SK-N-SH (cell line): Measurements from ENCODE around the gene ITLN1.

Source experiments
- EP300 ChIP-seq, 2 experiments: IDR thresholded peaks; 2 replicates each; pipeline versions ENCODE4 v1.4.0 to v1.6.1; 2012; ENCODE audit warnings: borderline replicate concordance in 1 of 2, low read depth in 1 of 2, low read length in 1 of 2
- EZH2phosphoT487 ChIP-seq: fragments of 200-600 bp; sonication (generic); IDR thresholded peaks from 2 replicates; pipeline ENCODE4 v1.6.1; 2017; ENCODE audit warnings: low read depth, mixed run types, mild to moderate bottlenecking, antibody characterized with exemption, moderate library complexity, borderline replicate concordance
- FOSL2 ChIP-seq: IDR thresholded peaks from 2 replicates; pipeline ENCODE4 v1.4.0; 2012; ENCODE audit warnings: low read depth, mild to moderate bottlenecking, moderate library complexity, borderline replicate concordance
- GATA2 ChIP-seq: sonication (generic); formaldehyde crosslinking; IDR thresholded peaks from 2 replicates; pipeline ENCODE4 v1.5.0; 2020; ENCODE audit warnings: mild to moderate bottlenecking, missing genetic modification reagents
- MXI1 ChIP-seq: IDR thresholded peaks from 2 replicates; pipeline ENCODE4 v1.6.1; 2012; ENCODE audit warnings: mild to moderate bottlenecking, low read depth, low read length, improper control_type of control experiment
- NFIC ChIP-seq: IDR thresholded peaks from 2 replicates; pipeline ENCODE4 v1.4.0; 2012; ENCODE audit warnings: borderline replicate concordance
- RCOR1 ChIP-seq: fragments of 150-350 bp; IDR thresholded peaks from 2 replicates; pipeline ENCODE4 v1.6.1; 2017; ENCODE audit warnings: antibody characterized with exemption, low read length
- REST ChIP-seq: IDR thresholded peaks from 2 replicates; pipeline ENCODE4 v1.6.1; 2012; ENCODE audit warnings: mild to moderate bottlenecking, low read depth, low read length, moderate library complexity
- SIN3A ChIP-seq: IDR thresholded peaks from 2 replicates; pipeline ENCODE4 v1.6.1; 2012; ENCODE audit warnings: low read depth, mild to moderate bottlenecking, low read length, moderate library complexity, borderline replicate concordance
- TAF1 ChIP-seq: IDR thresholded peaks from 2 replicates; pipeline ENCODE4 v1.6.1; 2012; ENCODE audit warnings: low read depth, mild to moderate bottlenecking, low read length, moderate library complexity, borderline replicate concordance
- TCF12 ChIP-seq: IDR thresholded peaks from 2 replicates; pipeline ENCODE4 v1.4.0; 2012
- USF2 ChIP-seq: fragments of 150-350 bp; IDR thresholded peaks from 2 replicates; pipeline ENCODE4 v1.6.1; 2017; ENCODE audit warnings: antibody characterized with exemption, low read length, low read depth, borderline replicate concordance
- TF ChIP-seq, protein P1 (sequence below): IDR thresholded peaks from 2 replicates; pipeline ENCODE4; 2012
- TF ChIP-seq, protein P2 (sequence below): fragments of 200-600 bp; sonication (generic); IDR thresholded peaks from 2 replicates; pipeline ENCODE4 v1.6.1; 2017; ENCODE audit warnings: antibody characterized with exemption, mild to moderate bottlenecking, moderate library complexity

- TF ChIP-seq, protein P1, sequence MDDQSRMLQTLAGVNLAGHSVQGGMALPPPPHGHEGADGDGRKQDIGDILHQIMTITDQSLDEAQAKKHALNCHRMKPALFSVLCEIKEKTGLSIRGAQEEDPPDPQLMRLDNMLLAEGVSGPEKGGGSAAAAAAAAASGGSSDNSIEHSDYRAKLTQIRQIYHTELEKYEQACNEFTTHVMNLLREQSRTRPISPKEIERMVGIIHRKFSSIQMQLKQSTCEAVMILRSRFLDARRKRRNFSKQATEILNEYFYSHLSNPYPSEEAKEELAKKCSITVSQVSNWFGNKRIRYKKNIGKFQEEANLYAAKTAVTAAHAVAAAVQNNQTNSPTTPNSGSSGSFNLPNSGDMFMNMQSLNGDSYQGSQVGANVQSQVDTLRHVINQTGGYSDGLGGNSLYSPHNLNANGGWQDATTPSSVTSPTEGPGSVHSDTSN = no peak
- TF ChIP-seq, protein P2, sequence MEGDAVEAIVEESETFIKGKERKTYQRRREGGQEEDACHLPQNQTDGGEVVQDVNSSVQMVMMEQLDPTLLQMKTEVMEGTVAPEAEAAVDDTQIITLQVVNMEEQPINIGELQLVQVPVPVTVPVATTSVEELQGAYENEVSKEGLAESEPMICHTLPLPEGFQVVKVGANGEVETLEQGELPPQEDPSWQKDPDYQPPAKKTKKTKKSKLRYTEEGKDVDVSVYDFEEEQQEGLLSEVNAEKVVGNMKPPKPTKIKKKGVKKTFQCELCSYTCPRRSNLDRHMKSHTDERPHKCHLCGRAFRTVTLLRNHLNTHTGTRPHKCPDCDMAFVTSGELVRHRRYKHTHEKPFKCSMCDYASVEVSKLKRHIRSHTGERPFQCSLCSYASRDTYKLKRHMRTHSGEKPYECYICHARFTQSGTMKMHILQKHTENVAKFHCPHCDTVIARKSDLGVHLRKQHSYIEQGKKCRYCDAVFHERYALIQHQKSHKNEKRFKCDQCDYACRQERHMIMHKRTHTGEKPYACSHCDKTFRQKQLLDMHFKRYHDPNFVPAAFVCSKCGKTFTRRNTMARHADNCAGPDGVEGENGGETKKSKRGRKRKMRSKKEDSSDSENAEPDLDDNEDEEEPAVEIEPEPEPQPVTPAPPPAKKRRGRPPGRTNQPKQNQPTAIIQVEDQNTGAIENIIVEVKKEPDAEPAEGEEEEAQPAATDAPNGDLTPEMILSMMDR = no peak
- no peak for TF ChIP-seq EP300 (IDR thresholded peaks at IDR 0.05; ENCODE audit: borderline replicate concordance in 1 of 2, low read depth in 1 of 2, low read length in 1 of 2)
- TF ChIP-seq TAF1 = no peak
- no peak for TF ChIP-seq RCOR1
- TF ChIP-seq FOSL2 = no peak
- no peak for TF ChIP-seq GATA2
- no peak for TF ChIP-seq EZH2phosphoT487
- no peak for TF ChIP-seq SIN3A
- TF ChIP-seq REST = no peak
- TF ChIP-seq NFIC = no peak
- TF ChIP-seq MXI1 = no peak
- TF ChIP-seq TCF12 = no peak
- TF ChIP-seq USF2 = no peak
Observed at GRCh38 chr1:160858097-160858496, 26.9 kb downstream of the ITLN1 start.
